ENCODE data around the gene RNF220.

GRCh38 chr1:44549510-44549909 lies 144.5 kb downstream of the RNF220 start:
- TF ChIP-seq CTCF (IDR thresholded peaks at IDR 0.05) (no peak), POLR2A (IDR thresholded peaks at IDR 0.05) (no peak)

Data from body of pancreas (tissue), 4 donors.